Measurements from ENCODE around the gene NFYA. TPM values are rescaled to one million over a fixed set of nuclear protein-coding genes. Genes with fewer than 3 reads are reported as not detected.
A peak's percentile ranks its signal among the peaks of the same experiment; 100 is the strongest.

The NFYA gene
- total RNA-seq, 1 experiment from 2014 or later = 28.7 TPM

DNA sequence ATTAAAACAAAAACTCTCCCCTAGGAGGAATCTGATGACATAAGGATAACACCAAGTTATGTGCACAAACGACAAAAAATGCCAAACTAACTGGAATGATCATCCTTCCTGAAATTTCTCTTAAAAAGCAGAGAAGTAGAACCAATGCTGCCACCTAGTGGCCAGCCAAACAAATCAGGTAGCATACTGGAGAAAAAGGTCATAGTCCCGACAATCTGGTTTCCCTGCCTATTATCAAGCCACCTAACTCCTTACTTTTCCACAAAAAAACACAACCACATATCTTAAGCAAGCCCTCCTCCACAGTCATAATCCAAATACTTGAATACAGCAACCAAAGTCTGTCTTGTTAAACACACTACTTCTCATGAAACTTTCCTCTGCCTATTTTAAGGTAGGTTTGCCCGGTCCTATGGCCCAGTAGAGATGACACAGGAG is 5.9 kb upstream of the NFYA start:
- no peak for ATAC-seq
- Histone ChIP-seq H4K20me1 (ENCODE audit: insufficient read depth) (no peaks in the 10 kb centered on the region), H3K4me3 (replicated peaks in 1 of 2; ENCODE audit: low read depth in 1 of 2, low read length in 2 of 2) (no peak overlapping the region), H3K27me3 (ENCODE audit: insufficient read depth, low read length) (no peaks in the 10 kb centered on the region), H3K4me1 (ENCODE audit: control insufficient read depth in 1 of 2, insufficient read depth in 2 of 2, low read length in 2 of 2) (peaks cover 0 to 6% of the 10 kb centered on the region in 2 experiments; a peak in 1 of 4 replicates), H3K4me2 (ENCODE audit: low read length) (no peak overlapping the region), H3K9me2 (ENCODE audit: insufficient read depth) (no peaks in the 10 kb centered on the region), H3K9ac (ENCODE audit: low read length) (no peak overlapping the region), H3K27ac (ENCODE audit: low read depth, low read length) (no peak overlapping the region), H3K79me2 (ENCODE audit: insufficient read depth, low read length) (peaks cover 12% of the 10 kb centered on the region), H3K9me3 (ENCODE audit: control insufficient read depth in 1 of 2, insufficient read depth in 1 of 2, low read depth in 1 of 2, low read length in 2 of 2) (no peaks in the 10 kb centered on the region), H3K36me3 (ENCODE audit: control insufficient read depth in 1 of 2, insufficient read depth in 2 of 2, low read length in 2 of 2) (peaks cover 0 to 10% of the 10 kb centered on the region in 2 experiments; a peak in 2 of 4 replicates), H2AFZ (ENCODE audit: low read depth, low read length, poor library complexity, severe bottlenecking) (no peak overlapping the region)
- peak; percentile 70 for DNase-seq (ENCODE audit: low read depth, low spot score)
- BruUV-seq (replicated peaks) = no TSS peak
- RAD21 ChIA-PET (ENCODE audit: low non-redundant PET in 1 of 2, low total read pairs in 2 of 2, uncharacterized antibody in 2 of 2, unreplicated experiment in 2 of 2) = no interaction called here
- POLR2A ChIA-PET = no interaction called here
- TF ChIP-seq RAD21 (IDR thresholded peaks at IDR 0.05; ENCODE audit: low read depth) (peak; percentile 72), SIN3A (IDR thresholded peaks at IDR 0.05; ENCODE audit: low read depth) (no peak)
- TF ChIP-seq, protein P1, sequence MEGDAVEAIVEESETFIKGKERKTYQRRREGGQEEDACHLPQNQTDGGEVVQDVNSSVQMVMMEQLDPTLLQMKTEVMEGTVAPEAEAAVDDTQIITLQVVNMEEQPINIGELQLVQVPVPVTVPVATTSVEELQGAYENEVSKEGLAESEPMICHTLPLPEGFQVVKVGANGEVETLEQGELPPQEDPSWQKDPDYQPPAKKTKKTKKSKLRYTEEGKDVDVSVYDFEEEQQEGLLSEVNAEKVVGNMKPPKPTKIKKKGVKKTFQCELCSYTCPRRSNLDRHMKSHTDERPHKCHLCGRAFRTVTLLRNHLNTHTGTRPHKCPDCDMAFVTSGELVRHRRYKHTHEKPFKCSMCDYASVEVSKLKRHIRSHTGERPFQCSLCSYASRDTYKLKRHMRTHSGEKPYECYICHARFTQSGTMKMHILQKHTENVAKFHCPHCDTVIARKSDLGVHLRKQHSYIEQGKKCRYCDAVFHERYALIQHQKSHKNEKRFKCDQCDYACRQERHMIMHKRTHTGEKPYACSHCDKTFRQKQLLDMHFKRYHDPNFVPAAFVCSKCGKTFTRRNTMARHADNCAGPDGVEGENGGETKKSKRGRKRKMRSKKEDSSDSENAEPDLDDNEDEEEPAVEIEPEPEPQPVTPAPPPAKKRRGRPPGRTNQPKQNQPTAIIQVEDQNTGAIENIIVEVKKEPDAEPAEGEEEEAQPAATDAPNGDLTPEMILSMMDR (IDR thresholded peaks at IDR 0.05 in 2 of 3, conservative IDR thresholded peaks at IDR 0.05 in 1 of 3; ENCODE audit: borderline replicate concordance in 1 of 3, insufficient read depth in 1 of 3, low read depth in 2 of 3, low read length in 2 of 3) = peak; percentile 65 to 87 (median 74); a peak in 5 of 6 replicates
- intact Hi-C loops (cut with micrococcal nuclease) = loop anchor here (1.0 to 5.0 kb wide), 3 partner anchors 61 to 1720 kb away; no protein-coding TSS in a partner anchor
- CTCF ChIA-PET = no interaction called here

DNA sequence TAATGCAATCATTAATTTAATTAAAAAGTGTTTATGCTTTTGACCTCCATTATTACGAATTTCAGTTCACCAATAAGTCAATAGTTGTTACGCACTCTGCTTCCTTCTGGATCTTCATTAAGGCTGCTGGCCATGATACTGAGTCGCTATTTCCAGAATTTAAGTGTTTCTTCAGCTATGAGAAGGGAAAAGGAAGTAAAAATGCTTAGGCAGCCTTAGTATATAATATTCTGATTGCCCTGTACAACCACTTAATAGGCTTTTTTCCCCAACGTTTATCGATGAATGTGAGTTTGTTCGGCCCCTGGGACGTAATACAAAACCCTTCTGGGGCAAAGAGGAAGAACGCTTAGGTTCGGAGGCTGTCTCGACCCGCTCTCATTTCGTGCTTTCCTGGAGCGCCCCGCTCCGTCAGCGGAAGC is 1.3 kb upstream of the NFYA start:
- Histone ChIP-seq H3K4me1 (ENCODE audit: control insufficient read depth in 1 of 2, insufficient read depth in 2 of 2, low read length in 2 of 2) (peaks cover 7 to 16% of the 10 kb centered on the region in 2 experiments; a peak in 3 of 4 replicates), H3K9ac (ENCODE audit: low read length) (peak overlapping the region; percentile 94), H3K79me2 (ENCODE audit: insufficient read depth, low read length) (peaks cover 45% of the 10 kb centered on the region), H3K9me3 (ENCODE audit: control insufficient read depth in 1 of 2, insufficient read depth in 1 of 2, low read depth in 1 of 2, low read length in 2 of 2) (no peaks in the 10 kb centered on the region), H2AFZ (ENCODE audit: low read depth, low read length, poor library complexity, severe bottlenecking) (no peak overlapping the region), H3K9me2 (ENCODE audit: insufficient read depth) (no peaks in the 10 kb centered on the region), H3K4me3 (replicated peaks in 1 of 2; ENCODE audit: low read depth in 1 of 2, low read length in 2 of 2) (peak overlapping the region; percentile 67 to 77), H3K36me3 (ENCODE audit: control insufficient read depth in 1 of 2, insufficient read depth in 2 of 2, low read length in 2 of 2) (no peaks in the 10 kb centered on the region), H4K20me1 (ENCODE audit: insufficient read depth) (no peaks in the 10 kb centered on the region), H3K4me2 (ENCODE audit: low read length) (peak overlapping the region; percentile 93), H3K27me3 (ENCODE audit: insufficient read depth, low read length) (no peaks in the 10 kb centered on the region), H3K27ac (ENCODE audit: low read depth, low read length) (peak overlapping the region; percentile 98)
- ATAC-seq (no peak), DNase-seq (ENCODE audit: low read depth, low spot score) (no peak)
- RAD21 ChIA-PET (ENCODE audit: low non-redundant PET in 1 of 2, low total read pairs in 2 of 2, uncharacterized antibody in 2 of 2, unreplicated experiment in 2 of 2) = no interaction called here
- BruUV-seq (replicated peaks) = TSS peak; percentile 60
- intact Hi-C loops (cut with micrococcal nuclease) = no loop called here
- CTCF ChIA-PET = interaction anchor here (2.8 kb wide), 1 partner anchor 31 kb away, joined by 9 read pairs; the partner anchor contains the start of gene UNC5CL
- POLR2A ChIA-PET = no interaction called here
- TF ChIP-seq EZH2 (IDR thresholded peaks at IDR 0.05) (no peak), CEBPB (IDR thresholded peaks at IDR 0.05; ENCODE audit: low read depth) (no peak), POLR2A (IDR thresholded peaks at IDR 0.05; ENCODE audit: borderline replicate concordance, extremely low read depth, insufficient read depth, insufficient read length) (no peak), ZNF274 (IDR thresholded peaks at IDR 0.05; ENCODE audit: low read depth, low read length) (no peak), YY1 (IDR thresholded peaks at IDR 0.05; ENCODE audit: extremely low read depth, insufficient replicate concordance, low read depth, low read length) (no peak), ZFX (IDR thresholded peaks at IDR 0.05) (no peak)
- TF ChIP-seq, protein P2, sequence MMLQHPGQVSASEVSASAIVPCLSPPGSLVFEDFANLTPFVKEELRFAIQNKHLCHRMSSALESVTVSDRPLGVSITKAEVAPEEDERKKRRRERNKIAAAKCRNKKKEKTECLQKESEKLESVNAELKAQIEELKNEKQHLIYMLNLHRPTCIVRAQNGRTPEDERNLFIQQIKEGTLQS (IDR thresholded peaks at IDR 0.05) = no peak
- TF ChIP-seq, protein P3, sequence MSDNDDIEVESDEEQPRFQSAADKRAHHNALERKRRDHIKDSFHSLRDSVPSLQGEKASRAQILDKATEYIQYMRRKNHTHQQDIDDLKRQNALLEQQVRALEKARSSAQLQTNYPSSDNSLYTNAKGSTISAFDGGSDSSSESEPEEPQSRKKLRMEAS (IDR thresholded peaks at IDR 0.05) = 0 out of 2 replicates have a peak, but pooled peaks have one; percentile 9
- TF ChIP-seq, protein P4, sequence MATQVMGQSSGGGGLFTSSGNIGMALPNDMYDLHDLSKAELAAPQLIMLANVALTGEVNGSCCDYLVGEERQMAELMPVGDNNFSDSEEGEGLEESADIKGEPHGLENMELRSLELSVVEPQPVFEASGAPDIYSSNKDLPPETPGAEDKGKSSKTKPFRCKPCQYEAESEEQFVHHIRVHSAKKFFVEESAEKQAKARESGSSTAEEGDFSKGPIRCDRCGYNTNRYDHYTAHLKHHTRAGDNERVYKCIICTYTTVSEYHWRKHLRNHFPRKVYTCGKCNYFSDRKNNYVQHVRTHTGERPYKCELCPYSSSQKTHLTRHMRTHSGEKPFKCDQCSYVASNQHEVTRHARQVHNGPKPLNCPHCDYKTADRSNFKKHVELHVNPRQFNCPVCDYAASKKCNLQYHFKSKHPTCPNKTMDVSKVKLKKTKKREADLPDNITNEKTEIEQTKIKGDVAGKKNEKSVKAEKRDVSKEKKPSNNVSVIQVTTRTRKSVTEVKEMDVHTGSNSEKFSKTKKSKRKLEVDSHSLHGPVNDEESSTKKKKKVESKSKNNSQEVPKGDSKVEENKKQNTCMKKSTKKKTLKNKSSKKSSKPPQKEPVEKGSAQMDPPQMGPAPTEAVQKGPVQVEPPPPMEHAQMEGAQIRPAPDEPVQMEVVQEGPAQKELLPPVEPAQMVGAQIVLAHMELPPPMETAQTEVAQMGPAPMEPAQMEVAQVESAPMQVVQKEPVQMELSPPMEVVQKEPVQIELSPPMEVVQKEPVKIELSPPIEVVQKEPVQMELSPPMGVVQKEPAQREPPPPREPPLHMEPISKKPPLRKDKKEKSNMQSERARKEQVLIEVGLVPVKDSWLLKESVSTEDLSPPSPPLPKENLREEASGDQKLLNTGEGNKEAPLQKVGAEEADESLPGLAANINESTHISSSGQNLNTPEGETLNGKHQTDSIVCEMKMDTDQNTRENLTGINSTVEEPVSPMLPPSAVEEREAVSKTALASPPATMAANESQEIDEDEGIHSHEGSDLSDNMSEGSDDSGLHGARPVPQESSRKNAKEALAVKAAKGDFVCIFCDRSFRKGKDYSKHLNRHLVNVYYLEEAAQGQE (IDR thresholded peaks at IDR 0.05; ENCODE audit: low read depth) = no peak

Measured in HCT116 (cell line).